ENCODE data around the gene EYA3.

DNA sequence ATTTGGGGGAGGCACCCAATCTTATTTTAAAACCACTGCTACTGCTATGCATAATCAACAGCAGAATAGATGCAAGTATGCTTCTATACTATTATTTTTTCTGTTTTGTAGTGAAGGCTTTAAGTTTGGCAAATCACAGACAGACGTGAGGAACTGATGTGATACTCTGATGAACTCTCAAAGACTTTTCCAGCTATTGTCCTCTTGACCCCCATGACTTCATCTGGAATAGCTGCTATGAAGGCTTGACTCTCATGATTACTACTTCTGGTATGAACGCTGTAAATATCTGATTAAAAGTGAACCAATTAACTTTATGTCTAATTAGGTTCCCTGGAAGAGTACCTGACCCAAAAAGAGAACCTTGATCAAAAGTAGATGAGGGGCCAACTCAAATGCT is 49.1 kb downstream of the EYA3 start:
- TF ChIP-seq, protein P1, sequence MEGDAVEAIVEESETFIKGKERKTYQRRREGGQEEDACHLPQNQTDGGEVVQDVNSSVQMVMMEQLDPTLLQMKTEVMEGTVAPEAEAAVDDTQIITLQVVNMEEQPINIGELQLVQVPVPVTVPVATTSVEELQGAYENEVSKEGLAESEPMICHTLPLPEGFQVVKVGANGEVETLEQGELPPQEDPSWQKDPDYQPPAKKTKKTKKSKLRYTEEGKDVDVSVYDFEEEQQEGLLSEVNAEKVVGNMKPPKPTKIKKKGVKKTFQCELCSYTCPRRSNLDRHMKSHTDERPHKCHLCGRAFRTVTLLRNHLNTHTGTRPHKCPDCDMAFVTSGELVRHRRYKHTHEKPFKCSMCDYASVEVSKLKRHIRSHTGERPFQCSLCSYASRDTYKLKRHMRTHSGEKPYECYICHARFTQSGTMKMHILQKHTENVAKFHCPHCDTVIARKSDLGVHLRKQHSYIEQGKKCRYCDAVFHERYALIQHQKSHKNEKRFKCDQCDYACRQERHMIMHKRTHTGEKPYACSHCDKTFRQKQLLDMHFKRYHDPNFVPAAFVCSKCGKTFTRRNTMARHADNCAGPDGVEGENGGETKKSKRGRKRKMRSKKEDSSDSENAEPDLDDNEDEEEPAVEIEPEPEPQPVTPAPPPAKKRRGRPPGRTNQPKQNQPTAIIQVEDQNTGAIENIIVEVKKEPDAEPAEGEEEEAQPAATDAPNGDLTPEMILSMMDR (IDR thresholded peaks at IDR 0.05; ENCODE audit: low read depth, low read length) = no peak
- TF ChIP-seq MYC (IDR thresholded peaks at IDR 0.05; ENCODE audit: low read depth, low read length) (no peak), POLR2A (IDR thresholded peaks at IDR 0.05; ENCODE audit: extremely low read depth, insufficient read length) (no peak)
- TF ChIP-seq, protein P2, sequence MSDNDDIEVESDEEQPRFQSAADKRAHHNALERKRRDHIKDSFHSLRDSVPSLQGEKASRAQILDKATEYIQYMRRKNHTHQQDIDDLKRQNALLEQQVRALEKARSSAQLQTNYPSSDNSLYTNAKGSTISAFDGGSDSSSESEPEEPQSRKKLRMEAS (IDR thresholded peaks at IDR 0.05; ENCODE audit: low read depth, low read length) = no peak
